ENCODE data around the gene STKLD1. TPM values are rescaled to one million over a fixed set of nuclear protein-coding genes. Genes with fewer than 3 reads are reported as not detected.
"Not testable (repeated sequence)": the region's sequence is repeated elsewhere in the genome, so short reads cannot be mapped to it uniquely, and the experiment has no call there.

STKLD1 gene
- total RNA-seq = 0.27 TPM
- long read RNA-seq = 0 reads

- intact Hi-C loops (cut with DNase I) = loop anchor here (5.0 kb wide), 2 partner anchors 39 to 41 kb away; partner anchors contain the start of genes REXO4 and SURF6
- DNase-seq (ENCODE audit: missing footprints) (peak; percentile 99), ATAC-seq (peak; percentile 99)
These were observed at the start of gene STKLD1, which contains the start of gene SURF4 for GRCh38 chr9:133375724-133376654. Gene STKLD1 (plus strand): TSS chr9:133376366. CDS start chr9:133376474, 108 bp downstream. Gene SURF4 (minus strand): TSS chr9:133376060. CDS start chr9:133375969, 91 bp downstream.

DNA sequence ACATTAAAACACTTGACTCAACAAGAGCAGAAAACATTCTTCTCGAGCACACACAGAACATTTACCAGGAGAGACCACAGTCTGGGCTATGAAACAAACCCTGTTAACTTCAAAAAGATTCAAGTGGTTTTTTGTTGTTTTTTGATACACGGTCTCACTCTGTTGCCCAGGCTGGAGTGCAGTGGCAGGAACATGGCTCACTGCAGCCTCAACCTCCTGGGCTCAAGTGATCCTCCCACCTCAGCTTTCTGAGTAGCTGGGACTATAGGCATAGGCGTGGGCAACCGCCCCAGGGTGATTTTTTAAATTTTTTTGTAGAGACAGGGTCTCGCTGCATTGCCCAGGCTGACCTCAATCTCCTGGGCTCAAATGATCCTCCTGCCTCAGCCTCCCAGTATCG is 49.1 kb upstream of the STKLD1 start:
- intact Hi-C loops (cut with DNase I) = loop anchor here (5.0 kb wide), 1 partner anchor 140 kb away; no protein-coding TSS in a partner anchor
- ATAC-seq; DNase-seq (ENCODE audit: missing footprints): not testable (repeated sequence)

GRCh38 chr9:133327834-133328484 is 48.2 kb upstream of the STKLD1 start:
- intact Hi-C loops (cut with DNase I) = loop anchor here (5.0 kb wide), 1 partner anchor 141 kb away; no protein-coding TSS in a partner anchor
- DNase-seq (ENCODE audit: missing footprints) (no peak), ATAC-seq (no peak)

DNA sequence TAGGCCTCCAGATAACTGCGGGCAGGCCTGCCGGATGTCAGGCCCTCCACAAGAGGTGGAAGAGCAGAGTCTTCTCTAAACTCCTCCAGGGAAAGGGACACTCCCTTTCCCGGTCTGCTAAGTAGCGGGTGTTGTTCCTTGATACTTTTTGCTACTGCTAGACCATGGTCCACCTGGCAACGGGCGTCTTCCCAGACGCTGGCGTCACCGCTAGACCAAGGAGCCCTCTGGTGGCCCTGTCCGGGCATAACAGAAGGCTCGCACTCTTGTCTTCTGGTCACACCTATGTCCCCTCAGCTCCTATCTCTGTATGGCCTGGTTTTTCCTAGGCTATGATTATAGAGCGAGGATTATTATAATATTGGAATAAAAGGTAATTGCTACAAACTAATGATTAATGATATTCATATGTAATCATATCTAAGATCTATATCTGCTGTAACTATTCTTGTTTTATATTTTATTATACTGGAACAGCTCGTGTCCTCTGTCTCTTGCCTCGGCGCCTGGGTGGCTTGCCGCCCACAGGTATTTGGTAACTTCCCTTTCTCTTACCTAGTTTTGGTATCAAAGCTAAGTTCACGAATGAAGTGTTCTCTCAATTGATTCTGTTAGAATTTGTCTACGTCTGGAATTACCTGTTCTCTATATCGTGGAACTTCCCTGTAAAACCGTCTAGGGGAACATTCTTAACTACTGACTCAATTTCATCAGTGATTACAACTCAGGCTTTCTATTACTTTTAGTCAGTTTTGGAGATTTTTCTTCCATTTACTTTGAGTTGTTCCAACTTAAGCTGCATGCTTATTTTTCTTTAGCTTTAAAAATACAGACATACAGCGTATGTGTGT is 46.6 kb upstream of the STKLD1 start:
- not testable (repeated sequence) for DNase-seq (ENCODE audit: missing footprints); ATAC-seq
- intact Hi-C loops (cut with DNase I) = loop anchor here (5.0 kb wide), 1 partner anchor 142 kb away; no protein-coding TSS in a partner anchor

DNA sequence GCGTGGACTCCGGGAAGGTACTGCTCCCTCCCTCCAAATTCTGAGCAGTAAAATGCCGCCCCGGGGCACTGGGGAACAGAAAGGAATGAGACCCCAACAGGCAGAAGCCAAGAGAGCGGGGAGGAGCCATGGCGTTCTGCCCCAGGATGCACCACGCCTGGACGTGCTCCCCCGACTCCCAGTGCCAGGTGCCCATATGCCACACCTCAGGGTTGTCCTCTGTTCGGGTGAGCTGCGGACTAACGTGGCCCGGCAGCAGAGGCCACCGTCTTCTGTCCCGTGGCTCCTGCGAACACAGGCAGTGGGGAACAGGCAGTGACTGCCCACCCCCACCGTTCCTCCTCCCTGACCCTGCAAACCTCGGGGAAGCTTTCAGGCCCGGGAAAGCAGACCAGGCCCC is 44.9 kb upstream of the STKLD1 start:
- intact Hi-C loops (cut with DNase I) = no loop called here
- ATAC-seq = no peak
- no peak for DNase-seq (ENCODE audit: missing footprints)

- no peak for DNase-seq (ENCODE audit: missing footprints)
- intact Hi-C loops (cut with DNase I) = no loop called here
- ATAC-seq = no peak
These were observed 44.4 kb upstream of the STKLD1 start for GRCh38 chr9:133331641-133332380.

DNA sequence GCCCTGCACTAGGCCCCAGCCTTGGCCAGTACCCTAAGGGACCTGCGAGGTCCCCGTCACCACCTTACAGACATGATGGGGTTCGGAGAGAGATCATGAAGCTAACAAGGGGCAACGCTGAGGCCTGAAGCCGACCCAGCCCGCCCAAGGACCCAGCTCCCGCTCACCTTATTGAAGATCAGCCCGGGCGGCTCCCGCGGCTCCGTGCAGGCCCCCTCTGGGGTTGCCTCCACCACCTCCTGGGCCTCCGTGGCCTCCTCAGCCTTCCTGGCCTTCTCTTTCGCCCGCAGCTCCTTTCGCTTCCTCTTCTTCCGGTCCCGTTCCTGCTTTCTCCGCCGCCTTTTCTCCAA is 43.8 kb upstream of the STKLD1 start:
- no peak for DNase-seq (ENCODE audit: missing footprints)

DNA sequence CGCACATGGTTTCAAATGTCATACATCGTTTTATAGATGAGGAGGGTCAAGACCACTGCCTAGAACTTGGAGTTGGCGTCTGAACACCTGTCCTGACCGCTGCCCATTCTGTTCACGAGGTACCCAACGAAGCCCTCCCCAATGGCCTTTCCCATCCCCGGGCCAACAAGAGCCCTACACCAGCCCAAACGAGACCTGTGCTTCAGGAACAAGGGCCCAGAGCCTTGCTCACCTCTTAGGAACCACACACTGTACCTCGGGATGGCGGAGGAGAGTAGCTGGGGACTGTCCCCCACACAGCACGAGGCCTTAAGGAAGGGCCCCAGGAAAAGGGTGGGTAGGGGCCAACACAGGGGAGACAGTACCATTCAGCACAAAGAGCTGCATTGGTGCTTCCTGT is 43.2 kb upstream of the STKLD1 start:
- DNase-seq (ENCODE audit: missing footprints) = no peak
- ATAC-seq = no peak
- intact Hi-C loops (cut with DNase I) = no loop called here

More for the DNA sequence above, 43.8 kb upstream of the STKLD1 start:
- intact Hi-C loops (cut with DNase I) = no loop called here
- ATAC-seq = no peak

- ATAC-seq (no peak), DNase-seq (ENCODE audit: missing footprints) (no peak)
- intact Hi-C loops (cut with DNase I) = no loop called here
These were observed 42.6 kb upstream of the STKLD1 start for GRCh38 chr9:133333566-133333965.

DNA sequence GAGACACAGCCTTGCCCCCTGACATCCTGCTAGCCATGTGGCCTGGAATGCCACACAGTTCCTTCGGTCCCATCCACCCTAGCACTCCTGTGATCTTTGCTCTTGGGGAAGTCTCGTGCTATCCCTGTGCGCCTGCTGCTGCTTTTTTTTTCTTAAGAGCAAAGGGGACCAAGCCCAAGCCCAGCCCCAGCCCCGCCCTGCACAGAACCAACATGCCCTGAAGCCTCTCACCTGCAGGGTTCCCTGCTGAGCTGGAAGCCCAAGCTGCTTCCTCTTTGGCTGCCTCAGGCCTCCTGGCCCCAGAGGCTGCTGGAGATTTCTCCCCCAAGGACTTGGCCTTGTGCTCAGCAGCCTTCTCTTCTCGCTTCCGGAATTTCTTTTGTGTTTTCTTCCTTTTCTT is 42.0 kb upstream of the STKLD1 start:
- ATAC-seq = no peak
- intact Hi-C loops (cut with DNase I) = no loop called here
- no peak for DNase-seq (ENCODE audit: missing footprints)

DNA sequence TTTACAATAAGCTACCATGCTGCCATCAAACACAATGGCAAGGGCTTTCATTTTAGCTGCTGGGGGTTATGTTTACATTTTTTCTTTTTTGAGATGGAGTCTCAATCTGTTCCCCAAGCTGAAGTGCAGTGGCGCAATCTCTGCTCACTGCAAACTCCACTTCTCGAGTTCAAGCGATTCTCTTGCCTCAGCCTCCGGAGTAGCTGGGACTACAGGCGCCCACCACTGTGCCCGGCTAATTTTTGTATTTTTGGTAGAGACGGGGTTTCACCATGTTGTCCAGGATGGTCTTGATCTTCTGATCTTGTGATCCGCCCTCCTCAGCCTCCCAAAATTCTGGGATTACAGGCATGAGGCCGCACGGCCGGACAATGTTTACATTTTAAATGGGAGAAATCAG is 41.3 kb upstream of the STKLD1 start:
- not testable (repeated sequence) for ATAC-seq; DNase-seq (ENCODE audit: missing footprints)
- intact Hi-C loops (cut with DNase I) = loop anchor here (5.0 kb wide), 1 partner anchor 42 kb away; the partner anchor contains the start of genes STKLD1 and SURF4

GRCh38 chr9:133335924-133336811 is 40.0 kb upstream of the STKLD1 start, which contains the start of gene SURF6:
Gene SURF6 (minus strand): TSS chr9:133336188. CDS start chr9:133336132, 56 bp downstream.
- DNase-seq (ENCODE audit: missing footprints) = peak; percentile 97
- intact Hi-C loops (cut with DNase I) = loop anchor here (1.0 to 5.0 kb wide), 2 partner anchors 11 to 41 kb away; partner anchors contain the start of genes STKLD1 and SURF4

DNA sequence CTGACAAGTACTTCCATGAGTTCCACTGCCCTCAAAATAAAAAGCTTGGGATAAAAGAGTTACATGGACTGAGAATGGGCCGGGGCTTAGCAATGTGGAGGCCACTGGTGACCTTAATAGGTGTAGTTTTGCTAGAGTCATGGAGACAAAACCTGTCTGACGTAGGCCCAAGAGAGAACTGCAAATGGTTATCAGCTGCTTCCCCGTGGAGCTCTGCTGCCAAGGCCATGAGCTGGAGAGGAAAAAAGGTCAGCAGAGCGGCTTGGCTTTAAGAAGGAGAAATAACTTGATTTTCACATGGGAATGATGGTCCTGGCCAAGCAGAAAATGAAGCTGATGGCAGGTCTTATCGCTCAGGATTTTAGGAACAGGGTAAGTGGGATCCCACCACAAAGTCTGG is 36.5 kb upstream of the STKLD1 start:
- intact Hi-C loops (cut with DNase I) = loop anchor here (5.0 kb wide), 1 partner anchor 38 kb away; the partner anchor contains the start of genes STKLD1 and SURF4
- ATAC-seq = no peak
- no peak for DNase-seq (ENCODE audit: missing footprints)

More at GRCh38 chr9:133335924-133336811, 40.0 kb upstream of the STKLD1 start, which contains the start of gene SURF6:
- peak; percentile 94 for ATAC-seq

- intact Hi-C loops (cut with DNase I) = no loop called here
- ATAC-seq = no peak
- DNase-seq (ENCODE audit: missing footprints) = no peak
These were observed 35.9 kb upstream of the STKLD1 start for GRCh38 chr9:133340256-133340655.

DNA sequence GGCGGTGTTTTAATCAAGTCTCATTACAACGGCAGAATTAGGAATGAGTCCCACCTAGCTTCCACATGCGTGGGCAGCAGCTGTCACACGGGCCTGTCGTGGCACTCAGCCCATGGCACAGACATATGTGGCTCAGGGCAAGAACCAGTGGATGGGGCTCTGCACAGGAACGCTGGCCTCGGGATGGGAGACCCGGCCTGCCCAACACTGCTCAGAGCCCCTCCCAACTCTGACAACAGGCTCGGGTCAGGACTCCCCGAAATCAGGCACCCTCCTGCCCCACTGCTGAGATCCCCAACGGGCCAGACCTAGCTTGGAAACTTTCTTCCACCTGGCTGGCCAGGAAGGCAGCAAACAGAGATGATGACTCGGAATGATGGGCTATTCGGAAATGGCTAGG is 35.2 kb upstream of the STKLD1 start:
- DNase-seq (ENCODE audit: missing footprints) = no peak
- ATAC-seq = no peak
- intact Hi-C loops (cut with DNase I) = no loop called here

DNA sequence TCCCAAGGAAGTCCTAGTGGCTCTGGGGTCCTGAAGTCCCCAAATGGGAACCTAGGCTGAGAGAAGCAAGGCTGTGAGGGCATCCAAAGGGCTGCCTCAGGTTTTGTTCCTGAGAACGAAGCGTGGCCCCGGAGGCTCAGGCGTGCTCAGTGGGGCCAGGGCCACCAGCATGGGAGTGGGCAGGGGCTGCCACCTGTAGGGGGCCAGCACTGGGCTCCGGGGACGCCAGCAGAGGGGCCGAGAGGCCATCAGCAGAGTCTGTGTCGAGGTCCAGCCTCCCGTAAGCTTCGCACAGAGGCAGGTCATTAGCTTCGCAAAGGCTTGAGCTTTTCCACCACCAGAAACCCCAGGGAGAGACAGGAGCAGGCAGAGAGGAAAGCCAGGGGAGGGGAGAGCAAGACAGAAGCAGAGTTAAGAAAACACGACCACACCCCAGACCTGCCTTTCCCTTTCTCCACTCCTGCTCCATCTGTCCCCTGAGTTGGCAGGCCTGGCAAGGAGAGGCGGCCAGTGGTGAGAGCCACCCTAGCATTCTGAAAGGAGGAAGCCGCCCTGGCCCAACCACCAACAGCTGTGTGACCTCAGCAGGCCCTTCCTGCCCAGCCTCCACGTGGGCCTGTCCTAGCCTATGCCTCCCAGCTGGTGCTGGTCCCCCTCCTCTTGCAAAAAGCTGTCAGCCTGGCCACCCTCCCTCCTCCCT is 34.6 kb upstream of the STKLD1 start:
- ATAC-seq (peak; percentile 58), DNase-seq (ENCODE audit: missing footprints) (peak; percentile 91)
- intact Hi-C loops (cut with DNase I) = no loop called here
